ENCODE results near the gene SLC22A4. TPM values are rescaled to one million over a fixed set of nuclear protein-coding genes. Genes with fewer than 3 reads are reported as not detected.

SLC22A4 gene
- total RNA-seq, 1 experiment from 2014 or later = 1.5 TPM

DNA sequence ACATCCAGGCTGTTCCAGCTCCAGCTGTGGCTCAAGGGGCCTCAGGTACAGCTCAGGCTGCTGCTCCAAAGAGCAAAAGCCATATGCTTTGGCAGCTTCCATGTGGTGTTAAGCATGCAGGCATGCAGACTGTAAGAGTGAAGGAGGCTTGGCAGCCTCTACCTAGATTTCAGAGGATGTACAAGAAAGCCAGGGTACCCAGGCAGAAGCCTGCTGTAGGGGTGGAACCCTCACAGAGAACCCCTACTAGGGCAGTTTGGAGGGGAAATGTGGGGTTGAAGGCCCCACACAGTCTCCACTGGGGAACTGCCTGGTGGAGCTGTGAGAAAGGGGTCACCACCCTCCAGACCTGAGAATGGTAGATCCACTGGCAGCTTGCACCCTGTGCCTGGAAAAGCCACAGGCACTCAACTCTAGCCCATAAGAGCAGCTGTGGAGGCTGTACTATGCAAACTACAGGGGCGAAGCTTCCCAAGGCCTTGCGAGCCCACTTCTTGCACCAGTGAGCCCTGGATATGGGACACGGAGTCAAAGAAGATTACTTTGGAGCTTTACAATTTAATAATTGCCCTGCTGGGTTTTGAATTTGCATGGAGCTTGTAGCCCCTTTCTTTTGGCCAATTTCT, 61.1 kb downstream of the SLC22A4 start:
- Histone ChIP-seq H3K4me1 (ENCODE audit: control insufficient read depth, insufficient read depth, low read length) (no peaks in the 10 kb centered on the region), H3K27ac (ENCODE audit: low read length) (no peak overlapping the region), H3K9me3 (ENCODE audit: control insufficient read depth, insufficient read depth, low read depth, low read length) (no peaks in the 10 kb centered on the region), H3K36me3 (ENCODE audit: control insufficient read depth, insufficient read depth, low read length) (no peaks in the 10 kb centered on the region), H3K27me3 (ENCODE audit: control insufficient read depth, insufficient read depth, low read length) (no peaks in the 10 kb centered on the region), H3K4me3 (ENCODE audit: low read depth in 2 of 2, low read length in 2 of 2) (no peak overlapping the region)
- ATAC-seq (no peak), DNase-seq (ENCODE audit: low read depth, low spot score) (no peak)
- POLR2A ChIA-PET = no interaction called here
- in situ Hi-C loops (cut with HindIII; ENCODE audit: low pct_unique_long_range_greater_than_20kb, low sequenced_read_pairs) (no loop called here), intact Hi-C loops (cut with micrococcal nuclease; ENCODE audit: unreplicated experiment) (no loop called here)
- TF ChIP-seq, protein P1, sequence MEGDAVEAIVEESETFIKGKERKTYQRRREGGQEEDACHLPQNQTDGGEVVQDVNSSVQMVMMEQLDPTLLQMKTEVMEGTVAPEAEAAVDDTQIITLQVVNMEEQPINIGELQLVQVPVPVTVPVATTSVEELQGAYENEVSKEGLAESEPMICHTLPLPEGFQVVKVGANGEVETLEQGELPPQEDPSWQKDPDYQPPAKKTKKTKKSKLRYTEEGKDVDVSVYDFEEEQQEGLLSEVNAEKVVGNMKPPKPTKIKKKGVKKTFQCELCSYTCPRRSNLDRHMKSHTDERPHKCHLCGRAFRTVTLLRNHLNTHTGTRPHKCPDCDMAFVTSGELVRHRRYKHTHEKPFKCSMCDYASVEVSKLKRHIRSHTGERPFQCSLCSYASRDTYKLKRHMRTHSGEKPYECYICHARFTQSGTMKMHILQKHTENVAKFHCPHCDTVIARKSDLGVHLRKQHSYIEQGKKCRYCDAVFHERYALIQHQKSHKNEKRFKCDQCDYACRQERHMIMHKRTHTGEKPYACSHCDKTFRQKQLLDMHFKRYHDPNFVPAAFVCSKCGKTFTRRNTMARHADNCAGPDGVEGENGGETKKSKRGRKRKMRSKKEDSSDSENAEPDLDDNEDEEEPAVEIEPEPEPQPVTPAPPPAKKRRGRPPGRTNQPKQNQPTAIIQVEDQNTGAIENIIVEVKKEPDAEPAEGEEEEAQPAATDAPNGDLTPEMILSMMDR (IDR thresholded peaks at IDR 0.05) = no peak
- TF ChIP-seq SIN3A (IDR thresholded peaks at IDR 0.05; ENCODE audit: borderline replicate concordance, insufficient read depth, low read depth, low read length) = no peak
- CTCF ChIA-PET = no interaction called here
- BruUV-seq (replicated peaks) = no TSS peak

DNA sequence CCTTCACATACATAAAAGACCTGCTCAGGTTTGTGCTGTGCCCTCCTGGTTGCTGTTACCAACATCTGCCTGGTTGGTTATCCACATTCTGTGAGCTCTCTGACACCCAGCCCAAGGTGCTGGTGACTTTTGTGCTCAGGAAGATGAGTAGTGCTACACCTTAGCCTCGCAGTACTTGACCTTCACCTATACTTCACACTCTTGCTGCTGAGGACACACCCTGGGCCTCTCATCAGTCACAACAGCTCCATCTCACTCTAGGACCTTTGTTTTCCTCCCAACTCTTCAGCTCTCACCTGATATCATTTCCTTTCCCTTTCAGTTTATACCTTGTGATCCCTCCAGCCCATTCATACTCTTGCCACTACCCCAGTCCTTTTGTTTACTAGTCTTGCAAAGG, 64.6 kb downstream of the SLC22A4 start:
- no peak overlapping the region for H3K4me3 ChIP-seq (ENCODE audit: low read depth in 2 of 2, low read length in 2 of 2)
- H3K27me3 ChIP-seq (ENCODE audit: control insufficient read depth, insufficient read depth, low read length) = no peaks in the 10 kb centered on the region
- DNase-seq (ENCODE audit: low read depth, low spot score) (no peak), ATAC-seq (no peak)
- ChIA-PET CTCF (no interaction called here), POLR2A (no interaction called here)
- no peaks in the 10 kb centered on the region for H3K9me3 ChIP-seq (ENCODE audit: control insufficient read depth, insufficient read depth, low read depth, low read length)
- in situ Hi-C loops (cut with HindIII; ENCODE audit: low pct_unique_long_range_greater_than_20kb, low sequenced_read_pairs) = no loop called here
- no peaks in the 10 kb centered on the region for H3K4me1 ChIP-seq (ENCODE audit: control insufficient read depth, insufficient read depth, low read length)
- H3K36me3 ChIP-seq (ENCODE audit: control insufficient read depth, insufficient read depth, low read length) = no peaks in the 10 kb centered on the region
- no peak for TF ChIP-seq SIN3A (IDR thresholded peaks at IDR 0.05; ENCODE audit: borderline replicate concordance, insufficient read depth, low read depth, low read length)
- no peak for TF ChIP-seq TCF7L2 (IDR thresholded peaks at IDR 0.05; ENCODE audit: low read depth, low read length)
- TF ChIP-seq POLR2AphosphoS5 (IDR thresholded peaks at IDR 0.05; ENCODE audit: low read depth, low read length) = no peak
- TF ChIP-seq, protein P2, sequence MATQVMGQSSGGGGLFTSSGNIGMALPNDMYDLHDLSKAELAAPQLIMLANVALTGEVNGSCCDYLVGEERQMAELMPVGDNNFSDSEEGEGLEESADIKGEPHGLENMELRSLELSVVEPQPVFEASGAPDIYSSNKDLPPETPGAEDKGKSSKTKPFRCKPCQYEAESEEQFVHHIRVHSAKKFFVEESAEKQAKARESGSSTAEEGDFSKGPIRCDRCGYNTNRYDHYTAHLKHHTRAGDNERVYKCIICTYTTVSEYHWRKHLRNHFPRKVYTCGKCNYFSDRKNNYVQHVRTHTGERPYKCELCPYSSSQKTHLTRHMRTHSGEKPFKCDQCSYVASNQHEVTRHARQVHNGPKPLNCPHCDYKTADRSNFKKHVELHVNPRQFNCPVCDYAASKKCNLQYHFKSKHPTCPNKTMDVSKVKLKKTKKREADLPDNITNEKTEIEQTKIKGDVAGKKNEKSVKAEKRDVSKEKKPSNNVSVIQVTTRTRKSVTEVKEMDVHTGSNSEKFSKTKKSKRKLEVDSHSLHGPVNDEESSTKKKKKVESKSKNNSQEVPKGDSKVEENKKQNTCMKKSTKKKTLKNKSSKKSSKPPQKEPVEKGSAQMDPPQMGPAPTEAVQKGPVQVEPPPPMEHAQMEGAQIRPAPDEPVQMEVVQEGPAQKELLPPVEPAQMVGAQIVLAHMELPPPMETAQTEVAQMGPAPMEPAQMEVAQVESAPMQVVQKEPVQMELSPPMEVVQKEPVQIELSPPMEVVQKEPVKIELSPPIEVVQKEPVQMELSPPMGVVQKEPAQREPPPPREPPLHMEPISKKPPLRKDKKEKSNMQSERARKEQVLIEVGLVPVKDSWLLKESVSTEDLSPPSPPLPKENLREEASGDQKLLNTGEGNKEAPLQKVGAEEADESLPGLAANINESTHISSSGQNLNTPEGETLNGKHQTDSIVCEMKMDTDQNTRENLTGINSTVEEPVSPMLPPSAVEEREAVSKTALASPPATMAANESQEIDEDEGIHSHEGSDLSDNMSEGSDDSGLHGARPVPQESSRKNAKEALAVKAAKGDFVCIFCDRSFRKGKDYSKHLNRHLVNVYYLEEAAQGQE (IDR thresholded peaks at IDR 0.05; ENCODE audit: insufficient read depth in 1 of 2, low read depth in 2 of 2, low read length in 1 of 2) = no peak
- TF ChIP-seq, protein P1 (IDR thresholded peaks at IDR 0.05) = no peak
- intact Hi-C loops (cut with micrococcal nuclease; ENCODE audit: unreplicated experiment) = no loop called here
- no TSS peak for BruUV-seq (replicated peaks)
- H3K27ac ChIP-seq (ENCODE audit: low read length) = no peak overlapping the region

Measured in Panc1 (cell line).